Measurements from ENCODE around the gene TPSAB1. TPM values are rescaled to one million over a fixed set of nuclear protein-coding genes. Genes with fewer than 3 reads are reported as not detected.

The TPSAB1 gene
- total RNA-seq, 1 donor from 2014 or later = not detected

DNA sequence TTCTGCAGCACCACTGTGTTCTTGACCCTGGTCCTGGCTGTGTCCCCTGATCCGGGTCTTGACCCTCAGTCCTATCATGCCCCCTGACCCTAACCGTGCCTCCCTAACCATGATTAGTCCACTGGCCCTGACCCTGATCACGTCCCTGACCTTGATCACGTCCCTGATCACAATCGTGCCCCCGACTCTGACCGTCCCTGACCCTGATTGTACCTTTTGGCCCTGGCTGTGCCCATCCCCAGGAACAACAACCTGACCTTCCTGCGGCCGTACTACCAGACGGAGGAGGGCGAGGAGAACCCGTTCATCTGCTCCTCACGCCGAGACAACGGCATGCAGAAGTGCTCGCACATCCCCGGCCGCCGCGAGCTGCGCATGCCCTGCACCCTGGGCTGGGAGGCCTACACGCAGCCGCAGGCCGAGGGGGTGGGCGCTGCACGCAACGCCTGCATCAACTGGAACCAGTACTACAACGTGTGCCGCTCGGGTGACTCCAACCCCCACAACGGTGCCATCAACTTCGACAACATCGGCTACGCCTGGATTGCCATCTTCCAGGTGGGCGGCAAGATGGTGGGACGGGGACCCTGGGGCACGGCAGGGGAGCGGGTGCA, 40.4 kb upstream of the TPSAB1 start:
- no peaks in the 10 kb centered on the region for H3K4me1 Mint-ChIP-seq (ENCODE audit: low read depth)
- no peaks in the 10 kb centered on the region for H3K27me3 Mint-ChIP-seq (ENCODE audit: insufficient read depth)
- peak overlapping the region; percentile 49 for H3K27ac Mint-ChIP-seq
- intact Hi-C loops (cut with micrococcal nuclease) = no loop called here
- no peaks in the 10 kb centered on the region for H3K36me3 Mint-ChIP-seq (ENCODE audit: low read depth)
- no peak overlapping the region for H3K4me3 Mint-ChIP-seq
- no peak for DNase-seq (ENCODE audit: low spot score)
- H3K9me3 Mint-ChIP-seq = no peaks in the 10 kb centered on the region

DNA sequence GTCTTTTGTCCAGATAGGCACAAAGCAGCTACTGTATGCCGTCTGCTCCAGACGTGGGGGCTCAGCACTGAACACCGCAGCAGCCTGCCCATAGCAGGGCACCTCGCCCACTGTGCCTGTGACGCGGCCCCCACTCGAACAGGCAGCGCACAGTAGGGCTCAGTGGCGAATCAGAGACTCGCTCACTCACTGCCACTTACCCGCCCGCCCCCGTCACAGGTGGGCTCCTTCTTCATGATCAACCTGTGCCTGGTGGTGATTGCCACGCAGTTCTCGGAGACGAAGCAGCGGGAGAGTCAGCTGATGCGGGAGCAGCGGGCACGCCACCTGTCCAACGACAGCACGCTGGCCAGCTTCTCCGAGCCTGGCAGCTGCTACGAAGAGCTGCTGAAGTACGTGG, 39.1 kb upstream of the TPSAB1 start:
- Mint-ChIP-seq H3K27ac (no peak overlapping the region), H3K4me1 (ENCODE audit: low read depth) (no peaks in the 10 kb centered on the region), H3K27me3 (ENCODE audit: insufficient read depth) (no peaks in the 10 kb centered on the region), H3K36me3 (ENCODE audit: low read depth) (no peaks in the 10 kb centered on the region), H3K4me3 (no peak overlapping the region), H3K9me3 (no peaks in the 10 kb centered on the region)
- intact Hi-C loops (cut with micrococcal nuclease) = no loop called here
- DNase-seq (ENCODE audit: low spot score) = no peak

DNA sequence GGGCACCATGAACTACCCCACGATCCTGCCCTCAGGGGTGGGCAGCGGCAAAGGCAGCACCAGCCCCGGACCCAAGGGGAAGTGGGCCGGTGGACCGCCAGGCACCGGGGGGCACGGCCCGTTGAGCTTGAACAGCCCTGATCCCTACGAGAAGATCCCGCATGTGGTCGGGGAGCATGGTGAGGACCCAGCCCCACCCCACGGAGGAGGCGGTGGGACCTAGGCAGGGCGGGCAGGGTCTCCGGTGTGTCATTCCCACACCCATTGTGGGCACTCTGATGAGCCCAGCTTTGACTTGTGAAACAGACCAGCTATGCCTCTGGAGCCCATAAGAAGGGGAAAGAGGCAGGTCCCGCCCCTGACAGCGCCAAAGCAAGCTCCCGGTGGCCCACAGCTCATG, 38.2 kb upstream of the TPSAB1 start:
- intact Hi-C loops (cut with micrococcal nuclease) = no loop called here
- no peaks in the 10 kb centered on the region for H3K4me1 Mint-ChIP-seq (ENCODE audit: low read depth)
- no peaks in the 10 kb centered on the region for H3K36me3 Mint-ChIP-seq (ENCODE audit: low read depth)

DNA sequence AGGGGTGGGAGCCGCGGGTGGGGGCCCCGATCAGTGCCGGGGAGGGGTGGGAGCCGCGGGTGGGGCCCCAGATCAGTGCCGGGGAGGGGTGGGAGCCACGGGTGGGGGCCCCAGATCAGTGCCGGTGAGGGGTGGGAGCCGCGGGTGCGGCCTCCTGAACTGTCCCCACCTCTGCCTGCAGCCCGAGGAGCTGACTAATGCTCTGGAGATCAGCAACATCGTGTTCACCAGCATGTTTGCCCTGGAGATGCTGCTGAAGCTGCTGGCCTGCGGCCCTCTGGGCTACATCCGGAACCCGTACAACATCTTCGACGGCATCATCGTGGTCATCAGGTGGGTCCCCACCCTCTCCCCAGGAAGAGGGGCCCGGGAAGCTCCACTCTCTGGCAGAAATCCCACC, 35.6 kb upstream of the TPSAB1 start:
- Mint-ChIP-seq H3K27ac (no peak overlapping the region), H3K4me3 (no peak overlapping the region), H3K9me3 (no peaks in the 10 kb centered on the region), H3K27me3 (ENCODE audit: insufficient read depth) (no peaks in the 10 kb centered on the region), H3K36me3 (ENCODE audit: low read depth) (no peaks in the 10 kb centered on the region), H3K4me1 (ENCODE audit: low read depth) (no peaks in the 10 kb centered on the region)
- DNase-seq (ENCODE audit: low spot score) = no peak
- intact Hi-C loops (cut with micrococcal nuclease) = no loop called here

More for the DNA sequence above, 38.2 kb upstream of the TPSAB1 start:
- Mint-ChIP-seq H3K27ac (no peak overlapping the region), H3K4me3 (no peak overlapping the region), H3K9me3 (no peaks in the 10 kb centered on the region), H3K27me3 (ENCODE audit: insufficient read depth) (no peaks in the 10 kb centered on the region)
- DNase-seq (ENCODE audit: low spot score) = no peak

DNA sequence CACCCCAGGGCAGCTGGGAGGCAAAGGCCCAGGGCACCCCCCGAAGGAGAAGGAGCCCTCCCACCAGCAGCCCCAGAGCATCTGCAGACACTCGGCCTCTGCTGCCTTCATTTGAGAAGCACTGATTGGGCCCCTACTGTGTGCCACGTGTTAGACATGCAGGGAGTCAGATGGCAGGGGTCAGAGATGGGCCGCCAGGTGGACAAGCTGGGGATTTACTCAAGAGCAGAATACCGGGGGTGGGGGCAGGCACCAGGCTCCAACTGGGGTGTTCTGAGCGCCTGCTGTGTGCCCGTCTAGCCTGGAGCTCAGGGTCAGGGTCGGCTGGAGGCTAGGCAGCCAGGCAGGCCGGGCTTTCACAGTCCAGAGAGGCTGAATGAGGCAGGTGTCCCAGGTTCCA, 34.2 kb upstream of the TPSAB1 start:
- Mint-ChIP-seq H3K4me1 (ENCODE audit: low read depth) (no peaks in the 10 kb centered on the region), H3K4me3 (no peak overlapping the region), H3K27ac (no peak overlapping the region), H3K27me3 (ENCODE audit: insufficient read depth) (no peaks in the 10 kb centered on the region), H3K9me3 (no peaks in the 10 kb centered on the region), H3K36me3 (ENCODE audit: low read depth) (no peaks in the 10 kb centered on the region)
- intact Hi-C loops (cut with micrococcal nuclease) = no loop called here
- DNase-seq (ENCODE audit: low spot score) = no peak

DNA sequence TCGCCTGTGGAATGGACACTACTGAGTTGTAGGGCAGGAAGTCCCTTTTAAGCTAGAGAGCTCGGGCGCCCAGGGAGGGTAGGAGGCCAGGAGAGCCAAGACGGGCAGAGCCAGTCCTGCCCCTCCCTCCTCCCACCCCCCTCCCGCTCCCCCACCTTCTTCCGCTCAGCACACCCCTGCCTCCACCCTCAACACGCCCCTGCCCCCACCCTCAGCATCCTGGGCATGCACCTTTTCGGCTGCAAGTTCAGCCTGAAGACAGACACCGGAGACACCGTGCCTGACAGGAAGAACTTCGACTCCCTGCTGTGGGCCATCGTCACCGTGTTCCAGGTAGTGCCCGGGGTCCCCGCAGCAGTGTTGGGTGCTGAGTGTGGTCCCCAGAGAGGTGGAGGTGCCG, 33.7 kb upstream of the TPSAB1 start:
- H3K27me3 Mint-ChIP-seq (ENCODE audit: insufficient read depth) = no peaks in the 10 kb centered on the region
- no peaks in the 10 kb centered on the region for H3K4me1 Mint-ChIP-seq (ENCODE audit: low read depth)
- H3K27ac Mint-ChIP-seq = no peak overlapping the region
- H3K9me3 Mint-ChIP-seq = no peaks in the 10 kb centered on the region
- H3K4me3 Mint-ChIP-seq = no peak overlapping the region
- no peak for DNase-seq (ENCODE audit: low spot score)
- intact Hi-C loops (cut with micrococcal nuclease) = no loop called here
- H3K36me3 Mint-ChIP-seq (ENCODE audit: low read depth) = no peaks in the 10 kb centered on the region

DNA sequence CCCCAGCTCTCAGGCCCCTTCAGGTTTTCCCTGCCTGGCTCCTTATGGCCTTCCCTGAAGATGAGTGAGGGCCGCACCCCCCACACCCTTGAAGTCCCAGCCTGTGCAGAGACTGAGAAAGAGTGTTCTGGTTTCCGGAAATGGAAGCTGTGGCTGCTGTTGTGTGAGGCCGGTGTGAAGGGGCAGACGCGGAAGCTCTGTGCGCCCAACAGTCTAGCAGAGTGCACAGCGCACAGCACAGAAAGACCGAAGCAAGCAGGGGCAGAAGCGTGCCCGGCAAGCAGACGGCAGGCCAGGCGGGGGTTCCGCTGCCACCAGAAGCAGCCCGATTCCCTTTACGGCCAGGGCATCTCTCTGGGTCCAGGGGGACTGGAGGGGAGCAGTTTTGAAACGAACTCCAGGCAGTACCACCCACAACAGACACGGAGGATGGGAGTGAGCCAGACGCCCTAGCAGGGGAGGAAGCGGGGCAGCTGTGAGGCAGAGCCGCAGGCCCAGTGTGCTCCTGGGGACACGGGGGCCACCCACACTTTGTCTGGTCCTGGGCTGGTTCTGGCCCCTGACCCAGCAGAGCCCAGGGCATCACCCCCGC, 32.2 kb upstream of the TPSAB1 start:
- intact Hi-C loops (cut with micrococcal nuclease) = no loop called here
- Mint-ChIP-seq H3K27me3 (ENCODE audit: insufficient read depth) (no peaks in the 10 kb centered on the region), H3K4me1 (ENCODE audit: low read depth) (no peaks in the 10 kb centered on the region), H3K27ac (no peak overlapping the region), H3K4me3 (no peak overlapping the region), H3K9me3 (no peaks in the 10 kb centered on the region), H3K36me3 (ENCODE audit: low read depth) (no peaks in the 10 kb centered on the region)
- DNase-seq (ENCODE audit: low spot score) = no peak

DNA sequence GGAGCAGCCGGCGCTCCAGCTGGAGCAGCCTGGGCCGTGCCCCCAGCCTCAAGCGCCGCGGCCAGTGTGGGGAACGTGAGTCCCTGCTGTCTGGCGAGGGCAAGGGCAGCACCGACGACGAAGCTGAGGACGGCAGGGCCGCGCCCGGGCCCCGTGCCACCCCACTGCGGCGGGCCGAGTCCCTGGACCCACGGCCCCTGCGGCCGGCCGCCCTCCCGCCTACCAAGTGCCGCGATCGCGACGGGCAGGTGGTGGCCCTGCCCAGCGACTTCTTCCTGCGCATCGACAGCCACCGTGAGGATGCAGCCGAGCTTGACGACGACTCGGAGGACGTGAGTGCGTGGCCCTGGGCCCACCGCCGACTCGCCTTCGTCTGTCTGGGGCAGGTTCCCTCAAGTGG, 31.4 kb upstream of the TPSAB1 start:
- no peaks in the 10 kb centered on the region for H3K4me1 Mint-ChIP-seq (ENCODE audit: low read depth)
- no peak overlapping the region for H3K4me3 Mint-ChIP-seq
- no peak for DNase-seq (ENCODE audit: low spot score)
- H3K9me3 Mint-ChIP-seq = no peaks in the 10 kb centered on the region
- no peak overlapping the region for H3K27ac Mint-ChIP-seq
- H3K27me3 Mint-ChIP-seq (ENCODE audit: insufficient read depth) = no peaks in the 10 kb centered on the region
- intact Hi-C loops (cut with micrococcal nuclease) = no loop called here
- no peaks in the 10 kb centered on the region for H3K36me3 Mint-ChIP-seq (ENCODE audit: low read depth)

DNA sequence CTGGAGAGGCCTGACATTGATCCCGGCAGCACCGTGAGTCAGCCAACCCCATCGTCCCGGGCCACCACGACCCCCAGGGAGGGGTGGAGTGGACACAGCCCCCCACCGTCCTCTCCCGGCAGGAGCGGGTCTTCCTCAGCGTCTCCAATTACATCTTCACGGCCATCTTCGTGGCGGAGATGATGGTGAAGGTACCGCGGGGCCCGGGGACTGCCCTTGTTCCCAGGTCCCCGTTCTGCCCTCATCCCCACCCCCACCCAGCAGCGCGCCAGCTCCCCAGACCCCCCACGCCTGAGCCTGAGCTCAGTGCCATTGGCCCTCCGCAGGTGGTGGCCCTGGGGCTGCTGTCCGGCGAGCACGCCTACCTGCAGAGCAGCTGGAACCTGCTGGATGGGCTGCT, 30.0 kb upstream of the TPSAB1 start:
- no peaks in the 10 kb centered on the region for H3K4me1 Mint-ChIP-seq (ENCODE audit: low read depth)
- intact Hi-C loops (cut with micrococcal nuclease) = no loop called here
- DNase-seq (ENCODE audit: low spot score) = no peak
- no peak overlapping the region for H3K4me3 Mint-ChIP-seq
- H3K9me3 Mint-ChIP-seq = no peaks in the 10 kb centered on the region
- H3K27me3 Mint-ChIP-seq (ENCODE audit: insufficient read depth) = no peaks in the 10 kb centered on the region
- H3K27ac Mint-ChIP-seq = no peak overlapping the region
- H3K36me3 Mint-ChIP-seq (ENCODE audit: low read depth) = no peaks in the 10 kb centered on the region

DNA sequence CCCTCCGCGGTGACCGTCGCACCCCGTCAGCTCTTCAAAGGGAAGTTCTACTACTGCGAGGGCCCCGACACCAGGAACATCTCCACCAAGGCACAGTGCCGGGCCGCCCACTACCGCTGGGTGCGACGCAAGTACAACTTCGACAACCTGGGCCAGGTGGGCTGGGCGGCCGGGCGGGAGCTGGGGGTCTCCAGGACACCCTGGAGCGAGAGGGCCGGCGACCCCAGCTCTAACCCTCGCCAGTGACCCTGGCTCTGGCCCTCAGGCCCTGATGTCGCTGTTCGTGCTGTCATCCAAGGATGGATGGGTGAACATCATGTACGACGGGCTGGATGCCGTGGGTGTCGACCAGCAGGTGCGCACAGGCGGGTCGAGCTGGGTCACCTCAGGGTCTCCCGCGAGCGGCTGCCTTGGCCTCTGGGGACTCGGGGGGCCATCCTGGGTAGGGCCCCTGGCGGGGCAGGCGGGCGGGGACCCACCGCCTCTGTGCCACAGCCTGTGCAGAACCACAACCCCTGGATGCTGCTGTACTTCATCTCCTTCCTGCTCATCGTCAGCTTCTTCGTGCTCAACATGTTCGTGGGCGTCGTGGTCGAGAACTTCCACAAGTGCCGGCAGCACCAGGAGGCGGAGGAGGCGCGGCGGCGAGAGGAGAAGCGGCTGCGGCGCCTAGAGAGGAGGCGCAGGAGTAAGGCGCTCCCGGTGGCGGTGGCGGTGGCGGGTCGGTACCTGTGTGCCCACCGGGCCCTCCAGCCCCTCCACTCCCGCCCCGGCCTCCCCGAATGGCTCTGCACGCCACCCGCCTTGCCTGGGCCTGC, 28.8 kb upstream of the TPSAB1 start:
- DNase-seq (ENCODE audit: low spot score) = no peak
- Mint-ChIP-seq H3K27ac (no peak overlapping the region), H3K27me3 (ENCODE audit: insufficient read depth) (no peaks in the 10 kb centered on the region), H3K9me3 (no peaks in the 10 kb centered on the region), H3K4me1 (ENCODE audit: low read depth) (no peaks in the 10 kb centered on the region), H3K36me3 (ENCODE audit: low read depth) (no peaks in the 10 kb centered on the region), H3K4me3 (no peak overlapping the region)
- intact Hi-C loops (cut with micrococcal nuclease) = no loop called here

DNA sequence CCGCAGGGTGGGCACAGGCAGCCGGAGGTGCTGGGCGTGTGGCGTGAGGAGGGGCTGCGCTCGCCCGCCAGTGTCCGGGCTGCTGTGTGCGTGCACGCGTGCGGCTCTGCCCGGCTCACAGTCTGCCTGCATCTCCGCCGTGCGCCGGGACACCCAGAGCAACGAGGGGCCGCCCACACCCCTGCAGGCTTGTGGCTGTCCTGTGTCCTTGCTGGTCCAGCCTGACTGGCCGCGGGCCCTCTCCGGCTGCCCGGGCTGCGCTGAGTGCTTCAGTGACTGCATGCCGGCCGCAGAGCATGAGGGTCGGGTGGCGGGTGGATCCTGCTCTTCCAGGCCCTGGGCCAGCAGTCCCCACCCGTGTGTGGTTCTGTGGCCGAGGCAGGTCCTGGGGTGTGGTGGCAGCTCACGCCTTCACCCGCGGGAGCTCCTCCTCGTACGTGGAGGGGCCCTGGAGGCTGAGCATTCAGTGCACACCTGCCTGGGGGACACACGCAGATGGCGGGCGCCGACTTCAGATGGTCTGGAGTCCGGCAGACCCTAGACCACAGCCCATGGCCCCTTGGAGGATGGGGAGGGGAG, 27.8 kb upstream of the TPSAB1 start:
- no peaks in the 10 kb centered on the region for H3K4me1 Mint-ChIP-seq (ENCODE audit: low read depth)
- no peaks in the 10 kb centered on the region for H3K36me3 Mint-ChIP-seq (ENCODE audit: low read depth)
- no peak overlapping the region for H3K27ac Mint-ChIP-seq
- DNase-seq (ENCODE audit: low spot score) = no peak
- no peaks in the 10 kb centered on the region for H3K9me3 Mint-ChIP-seq
- H3K27me3 Mint-ChIP-seq (ENCODE audit: insufficient read depth) = no peaks in the 10 kb centered on the region
- no peak overlapping the region for H3K4me3 Mint-ChIP-seq
- intact Hi-C loops (cut with micrococcal nuclease) = no loop called here

DNA sequence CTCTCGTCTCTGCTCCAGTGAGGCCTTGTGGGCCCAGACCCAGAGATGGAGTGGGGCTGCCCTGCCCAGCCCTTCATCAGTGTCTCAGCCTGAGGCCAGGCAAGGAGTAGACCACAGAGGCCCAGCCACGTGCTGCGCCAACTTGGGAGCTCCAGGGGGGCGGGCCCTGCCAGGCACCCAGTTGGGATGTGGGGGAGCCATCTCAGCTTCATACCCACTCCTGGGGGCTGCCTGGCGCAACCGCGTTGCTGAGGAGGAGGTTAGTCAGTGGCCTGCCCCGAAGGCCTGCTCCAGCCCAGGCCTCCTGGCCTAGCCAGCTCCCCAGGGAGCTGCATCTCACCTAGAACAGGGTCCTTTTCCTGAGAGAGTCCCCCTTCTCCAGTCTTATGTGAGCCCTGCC, 27.3 kb upstream of the TPSAB1 start:
- DNase-seq (ENCODE audit: low spot score) = no peak
- Mint-ChIP-seq H3K27ac (no peak overlapping the region), H3K9me3 (no peaks in the 10 kb centered on the region), H3K36me3 (ENCODE audit: low read depth) (no peaks in the 10 kb centered on the region), H3K4me3 (no peak overlapping the region), H3K4me1 (ENCODE audit: low read depth) (no peaks in the 10 kb centered on the region), H3K27me3 (ENCODE audit: insufficient read depth) (no peaks in the 10 kb centered on the region)
- intact Hi-C loops (cut with micrococcal nuclease) = no loop called here

DNA sequence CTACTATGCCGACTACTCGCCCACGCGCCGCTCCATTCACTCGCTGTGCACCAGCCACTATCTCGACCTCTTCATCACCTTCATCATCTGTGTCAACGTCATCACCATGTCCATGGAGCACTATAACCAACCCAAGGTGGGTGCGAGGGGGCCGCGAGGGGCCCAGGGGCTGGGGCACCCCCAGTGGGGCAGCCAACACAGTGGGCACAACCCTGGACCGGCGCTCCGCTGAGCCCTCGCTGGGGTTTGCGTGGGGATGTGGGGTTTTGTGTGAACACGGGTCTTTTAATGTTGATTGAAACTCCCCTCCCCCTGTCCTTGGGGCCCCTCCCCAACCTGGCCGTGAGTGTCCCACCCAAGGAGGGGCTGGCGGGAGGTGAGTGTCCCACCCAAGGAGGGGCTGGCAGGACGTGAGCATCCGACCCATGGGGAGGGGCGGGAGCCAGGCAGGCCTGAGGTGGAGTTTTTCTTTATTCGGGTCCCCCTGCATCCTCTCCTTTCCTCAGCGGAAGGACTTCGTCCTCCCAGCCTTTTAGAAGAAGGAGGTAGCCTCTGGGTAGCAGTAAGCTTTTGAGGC, 26.6 kb upstream of the TPSAB1 start:
- DNase-seq (ENCODE audit: low spot score) = no peak
- H3K4me1 Mint-ChIP-seq (ENCODE audit: low read depth) = no peaks in the 10 kb centered on the region
- H3K9me3 Mint-ChIP-seq = no peaks in the 10 kb centered on the region
- H3K27ac Mint-ChIP-seq = no peak overlapping the region
- H3K27me3 Mint-ChIP-seq (ENCODE audit: insufficient read depth) = no peaks in the 10 kb centered on the region
- intact Hi-C loops (cut with micrococcal nuclease) = no loop called here
- H3K36me3 Mint-ChIP-seq (ENCODE audit: low read depth) = no peaks in the 10 kb centered on the region
- H3K4me3 Mint-ChIP-seq = no peak overlapping the region
